ENCODE measurements around the gene CTAG1B.
"Not testable (repeated sequence)": the region's sequence is repeated elsewhere in the genome, so short reads cannot be mapped to it uniquely, and the experiment has no call there.

The CTAG1B gene

DNA sequence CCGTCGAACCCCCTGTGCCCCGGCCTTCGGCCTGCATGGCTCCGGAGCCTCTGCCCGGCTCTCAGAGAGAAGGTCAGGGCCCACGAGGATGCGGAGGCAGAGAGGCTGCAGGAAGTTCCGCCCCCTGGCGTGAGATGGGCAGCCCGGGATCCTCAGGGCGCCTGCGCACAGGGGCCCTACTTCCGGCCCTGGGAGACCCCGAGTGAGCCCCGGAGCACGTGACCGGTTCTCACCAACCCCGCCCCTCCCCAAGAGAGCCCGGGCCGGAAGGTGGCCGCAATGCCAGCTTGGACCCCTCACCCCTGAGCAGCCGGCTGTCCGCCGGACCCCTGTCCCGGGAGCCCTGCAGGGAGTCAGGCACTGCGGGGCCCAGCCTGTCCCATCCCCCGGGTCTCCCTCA, at the start of gene CTAG1B:
TSS of gene CTAG1B (minus strand) at position 101 of the 400 bp plus-strand sequence. CDS start at position 37, 64 bp downstream.
- H3K9me3 ChIP-seq (ENCODE audit: control insufficient read depth in 5 of 5, low read length in 5 of 5); H3K36me3 ChIP-seq (ENCODE audit: control insufficient read depth in 5 of 5, insufficient read depth in 5 of 5, low read length in 5 of 5); H3K9ac ChIP-seq (ENCODE audit: low read length in 5 of 5); H3K4me1 ChIP-seq (ENCODE audit: control insufficient read depth in 5 of 5, insufficient read depth in 5 of 5, low read length in 5 of 5); H3K27ac ChIP-seq (ENCODE audit: low read depth, low read length); H3K4me3 ChIP-seq (ENCODE audit: low read depth in 1 of 5, low read length in 5 of 5); H3K27me3 ChIP-seq (ENCODE audit: control insufficient read depth in 5 of 5, insufficient read depth in 4 of 5, low read length in 5 of 5): not testable (repeated sequence)

DNA sequence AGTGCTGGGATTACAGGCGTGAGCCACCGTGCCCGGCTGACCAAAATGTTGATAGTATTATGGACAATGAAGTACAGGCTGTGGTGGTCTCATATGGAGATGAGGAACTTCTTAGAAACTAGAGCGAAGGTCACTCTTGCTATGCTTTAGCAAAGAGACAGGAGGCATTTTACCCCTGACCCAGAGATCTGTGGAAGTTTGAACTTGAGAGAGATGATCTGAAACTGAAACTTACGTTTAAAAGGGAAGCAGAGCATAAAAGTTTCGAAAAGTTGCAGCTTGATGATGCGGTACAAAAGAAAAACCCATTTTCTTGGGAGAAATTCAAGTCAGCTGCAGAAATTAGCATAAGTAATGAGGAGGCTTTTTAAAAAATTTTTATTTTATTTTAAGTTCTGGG, 42.8 kb upstream of the CTAG1B start:
- Histone ChIP-seq H3K27ac (ENCODE audit: low read depth, low read length) (no peak overlapping the region), H3K36me3 (ENCODE audit: control insufficient read depth in 5 of 5, insufficient read depth in 5 of 5, low read length in 5 of 5) (no peaks in the 10 kb centered on the region), H3K9ac (ENCODE audit: low read length in 5 of 5) (no peak overlapping the region)

DNA sequence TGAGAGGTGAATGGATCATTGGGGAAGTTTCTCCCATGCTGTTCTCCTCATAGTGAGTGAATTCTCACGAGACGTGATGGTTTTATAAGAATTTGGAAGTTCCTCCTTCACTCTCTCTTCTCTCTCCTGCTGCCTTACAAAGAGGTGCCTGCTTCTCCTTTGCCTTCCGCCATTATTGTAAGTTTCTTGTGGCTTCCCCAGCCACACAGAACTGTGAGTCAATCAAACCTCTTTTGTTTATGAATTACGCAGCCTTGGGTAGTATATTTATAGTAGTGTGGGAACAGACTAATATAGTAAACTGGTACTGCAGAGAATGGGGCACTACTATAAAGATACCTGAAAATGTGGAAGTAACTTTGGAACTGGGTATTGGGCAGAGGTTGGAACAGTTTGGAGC, 42.1 kb upstream of the CTAG1B start:
- H3K4me1 ChIP-seq (ENCODE audit: control insufficient read depth in 5 of 5, insufficient read depth in 5 of 5, low read length in 5 of 5) = no peaks in the 10 kb centered on the region
- H3K36me3 ChIP-seq (ENCODE audit: control insufficient read depth in 5 of 5, insufficient read depth in 5 of 5, low read length in 5 of 5) = no peaks in the 10 kb centered on the region
- H3K27me3 ChIP-seq (ENCODE audit: control insufficient read depth in 5 of 5, insufficient read depth in 4 of 5, low read length in 5 of 5) = peaks cover 0 to 3% (median 0%) of the 10 kb centered on the region in 5 donors
- H3K9me3 ChIP-seq (ENCODE audit: control insufficient read depth in 5 of 5, low read length in 5 of 5) = peaks cover 0 to 14% (median 10%) of the 10 kb centered on the region in 5 donors
- H3K27ac ChIP-seq (ENCODE audit: low read depth, low read length) = no peak overlapping the region
- no peak overlapping the region for H3K4me3 ChIP-seq (ENCODE audit: low read depth in 1 of 5, low read length in 5 of 5)
- no peak overlapping the region for H3K9ac ChIP-seq (ENCODE audit: low read length in 5 of 5)

More for the DNA sequence above, 42.8 kb upstream of the CTAG1B start:
- Histone ChIP-seq H3K4me1 (ENCODE audit: control insufficient read depth in 5 of 5, insufficient read depth in 5 of 5, low read length in 5 of 5) (no peaks in the 10 kb centered on the region), H3K4me3 (ENCODE audit: low read depth in 1 of 5, low read length in 5 of 5) (no peak overlapping the region), H3K27me3 (ENCODE audit: control insufficient read depth in 5 of 5, insufficient read depth in 4 of 5, low read length in 5 of 5) (peaks cover 0 to 3% (median 0%) of the 10 kb centered on the region in 5 donors), H3K9me3 (ENCODE audit: control insufficient read depth in 5 of 5, low read length in 5 of 5) (peaks cover 0 to 14% (median 10%) of the 10 kb centered on the region in 5 donors)

DNA sequence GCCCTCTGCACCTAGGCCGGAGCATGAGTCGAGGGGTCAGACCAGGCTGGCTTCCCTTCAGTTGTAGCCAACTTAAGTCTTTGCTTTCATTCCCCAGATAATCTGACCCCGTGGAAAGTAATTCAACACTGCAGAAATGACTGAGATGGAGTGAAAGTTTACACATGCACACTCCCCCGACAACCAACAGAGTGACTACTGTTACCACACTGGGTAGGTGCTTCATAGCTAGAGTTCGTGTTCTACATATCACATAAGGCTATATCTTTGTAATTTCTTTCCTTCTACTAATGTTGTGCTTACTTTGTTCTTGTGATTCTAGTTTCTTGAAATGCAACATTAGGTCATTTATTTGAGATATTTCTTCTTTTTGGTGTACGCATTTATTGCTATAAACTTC, 41.5 kb upstream of the CTAG1B start:
- no peaks in the 10 kb centered on the region for H3K4me1 ChIP-seq (ENCODE audit: control insufficient read depth in 5 of 5, insufficient read depth in 5 of 5, low read length in 5 of 5)
- no peak overlapping the region for H3K9ac ChIP-seq (ENCODE audit: low read length in 5 of 5)
- no peak overlapping the region for H3K27ac ChIP-seq (ENCODE audit: low read depth, low read length)
- no peak overlapping the region for H3K4me3 ChIP-seq (ENCODE audit: low read depth in 1 of 5, low read length in 5 of 5)
- H3K9me3 ChIP-seq (ENCODE audit: control insufficient read depth in 5 of 5, low read length in 5 of 5) = peaks cover 0 to 14% (median 6%) of the 10 kb centered on the region in 5 donors
- no peaks in the 10 kb centered on the region for H3K36me3 ChIP-seq (ENCODE audit: control insufficient read depth in 5 of 5, insufficient read depth in 5 of 5, low read length in 5 of 5)
- peaks cover 0 to 3% (median 0%) of the 10 kb centered on the region in 5 donors for H3K27me3 ChIP-seq (ENCODE audit: control insufficient read depth in 5 of 5, insufficient read depth in 4 of 5, low read length in 5 of 5)

DNA sequence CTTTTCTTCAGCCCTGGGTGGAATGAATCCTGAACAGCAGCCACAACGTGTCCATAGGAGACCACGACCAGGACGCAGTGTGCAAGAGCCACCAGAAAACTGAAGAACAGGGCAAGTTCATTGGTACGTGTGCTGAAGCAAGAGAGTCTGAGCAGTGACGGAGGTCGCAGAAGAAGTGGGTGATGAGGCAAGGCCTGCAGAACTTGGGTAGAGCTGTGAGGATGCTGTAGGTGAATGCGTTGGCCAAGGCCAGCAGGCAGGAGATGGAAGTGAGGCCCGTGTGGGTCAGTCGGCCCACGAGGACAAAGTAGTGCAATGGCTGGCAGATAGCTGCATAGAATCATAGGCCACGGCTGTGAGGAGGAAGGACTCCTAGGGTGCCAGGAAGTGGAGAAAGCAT, 39.9 kb upstream of the CTAG1B start:
- no peak overlapping the region for H3K4me3 ChIP-seq (ENCODE audit: low read depth in 1 of 5, low read length in 5 of 5)
- peaks cover 0 to 9% (median 5%) of the 10 kb centered on the region in 5 donors for H3K9me3 ChIP-seq (ENCODE audit: control insufficient read depth in 5 of 5, low read length in 5 of 5)
- no peak overlapping the region for H3K9ac ChIP-seq (ENCODE audit: low read length in 5 of 5)
- no peaks in the 10 kb centered on the region for H3K36me3 ChIP-seq (ENCODE audit: control insufficient read depth in 5 of 5, insufficient read depth in 5 of 5, low read length in 5 of 5)
- no peak overlapping the region for H3K27ac ChIP-seq (ENCODE audit: low read depth, low read length)
- H3K4me1 ChIP-seq (ENCODE audit: control insufficient read depth in 5 of 5, insufficient read depth in 5 of 5, low read length in 5 of 5) = no peaks in the 10 kb centered on the region
- H3K27me3 ChIP-seq (ENCODE audit: control insufficient read depth in 5 of 5, insufficient read depth in 4 of 5, low read length in 5 of 5) = peaks cover 0 to 3% (median 0%) of the 10 kb centered on the region in 5 donors

DNA sequence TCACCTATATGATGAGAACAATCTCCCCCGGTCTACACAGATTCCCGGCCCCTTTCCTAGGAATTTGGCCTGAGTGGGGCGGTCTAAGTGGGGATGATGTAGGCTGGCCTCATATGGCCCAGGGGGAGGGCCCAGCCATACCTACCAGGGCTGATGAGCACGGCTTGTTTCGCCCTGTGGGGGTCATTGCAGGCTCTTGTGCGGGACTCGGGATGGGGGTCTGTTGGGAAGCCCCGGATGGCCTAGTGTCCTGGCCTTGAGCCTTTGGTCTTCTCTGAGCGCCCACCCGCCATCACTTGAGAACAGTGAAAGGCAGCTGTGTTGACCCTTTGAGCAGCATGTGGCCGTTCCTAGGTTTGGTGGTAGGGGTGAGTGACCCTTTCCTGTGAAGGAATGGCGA, 39.1 kb upstream of the CTAG1B start:
- peaks cover 0 to 8% (median 5%) of the 10 kb centered on the region in 5 donors for H3K9me3 ChIP-seq (ENCODE audit: control insufficient read depth in 5 of 5, low read length in 5 of 5)
- no peak overlapping the region for H3K9ac ChIP-seq (ENCODE audit: low read length in 5 of 5)
- no peaks in the 10 kb centered on the region for H3K4me1 ChIP-seq (ENCODE audit: control insufficient read depth in 5 of 5, insufficient read depth in 5 of 5, low read length in 5 of 5)
- H3K27me3 ChIP-seq (ENCODE audit: control insufficient read depth in 5 of 5, insufficient read depth in 4 of 5, low read length in 5 of 5) = peaks cover 0 to 3% (median 0%) of the 10 kb centered on the region in 5 donors
- no peak overlapping the region for H3K4me3 ChIP-seq (ENCODE audit: low read depth in 1 of 5, low read length in 5 of 5)
- H3K36me3 ChIP-seq (ENCODE audit: control insufficient read depth in 5 of 5, insufficient read depth in 5 of 5, low read length in 5 of 5) = no peaks in the 10 kb centered on the region
- no peak overlapping the region for H3K27ac ChIP-seq (ENCODE audit: low read depth, low read length)

DNA sequence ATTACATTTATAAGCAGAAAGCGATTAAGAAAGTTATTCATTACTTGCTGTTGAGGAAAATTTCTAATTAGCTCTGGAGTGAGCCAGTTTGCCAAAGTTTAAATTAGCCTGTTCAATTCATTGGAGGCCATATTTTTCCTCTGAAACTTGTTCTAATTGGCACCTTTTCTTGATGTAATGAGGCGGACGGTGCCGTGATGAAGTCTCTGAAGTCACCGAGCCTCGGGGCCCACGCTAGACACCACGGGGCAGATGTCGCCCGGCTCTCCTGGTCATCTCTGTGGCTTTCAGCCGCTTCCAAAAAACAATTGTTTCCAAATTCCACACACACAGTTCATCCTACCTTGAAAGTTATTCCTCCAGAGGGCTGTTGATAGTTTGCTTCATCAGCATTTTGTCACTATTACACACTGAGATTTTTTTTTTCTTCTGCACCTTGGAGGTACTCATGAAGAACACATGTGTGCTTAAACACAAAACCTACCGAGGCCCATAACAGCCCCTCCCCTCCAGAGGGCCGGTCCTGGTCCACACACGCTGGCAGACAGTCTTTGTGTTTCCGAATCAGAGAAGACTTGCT, 38.2 kb upstream of the CTAG1B start:
- H3K4me3 ChIP-seq (ENCODE audit: low read depth in 1 of 5, low read length in 5 of 5) = no peak overlapping the region
- no peaks in the 10 kb centered on the region for H3K36me3 ChIP-seq (ENCODE audit: control insufficient read depth in 5 of 5, insufficient read depth in 5 of 5, low read length in 5 of 5)
- no peak overlapping the region for H3K9ac ChIP-seq (ENCODE audit: low read length in 5 of 5)
- peaks cover 0 to 2% (median under 1%) of the 10 kb centered on the region in 5 donors for H3K9me3 ChIP-seq (ENCODE audit: control insufficient read depth in 5 of 5, low read length in 5 of 5)
- H3K4me1 ChIP-seq (ENCODE audit: control insufficient read depth in 5 of 5, insufficient read depth in 5 of 5, low read length in 5 of 5) = no peaks in the 10 kb centered on the region
- peaks cover 0 to 3% (median 0%) of the 10 kb centered on the region in 5 donors for H3K27me3 ChIP-seq (ENCODE audit: control insufficient read depth in 5 of 5, insufficient read depth in 4 of 5, low read length in 5 of 5)
- no peak overlapping the region for H3K27ac ChIP-seq (ENCODE audit: low read depth, low read length)

DNA sequence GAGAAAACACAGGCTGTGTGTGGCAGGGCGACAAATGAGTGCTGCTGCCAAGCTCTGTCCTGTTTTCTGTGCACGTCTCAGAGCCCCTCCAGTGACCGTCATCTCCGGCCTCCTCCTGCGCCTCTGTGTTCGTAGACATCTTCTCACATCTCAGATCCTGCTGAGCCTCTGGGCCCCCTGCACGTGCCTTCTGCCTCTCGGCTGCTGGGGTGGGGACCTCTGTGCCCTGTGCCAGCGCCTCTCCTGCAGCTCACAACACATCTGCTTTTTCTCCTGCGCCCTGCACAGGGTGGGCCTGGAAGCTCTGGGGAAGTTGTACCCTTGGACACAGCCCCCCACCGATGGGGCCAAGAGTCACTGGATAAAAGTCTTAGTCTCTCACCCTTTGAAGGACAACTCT, 36.7 kb upstream of the CTAG1B start:
- Histone ChIP-seq H3K9ac (ENCODE audit: low read length in 5 of 5) (no peak overlapping the region), H3K9me3 (ENCODE audit: control insufficient read depth in 5 of 5, low read length in 5 of 5) (peaks cover 0 to 2% (median 0%) of the 10 kb centered on the region in 5 donors), H3K4me1 (ENCODE audit: control insufficient read depth in 5 of 5, insufficient read depth in 5 of 5, low read length in 5 of 5) (no peaks in the 10 kb centered on the region), H3K4me3 (ENCODE audit: low read depth in 1 of 5, low read length in 5 of 5) (no peak overlapping the region), H3K27me3 (ENCODE audit: control insufficient read depth in 5 of 5, insufficient read depth in 4 of 5, low read length in 5 of 5) (peaks cover 0 to 4% (median 0%) of the 10 kb centered on the region in 5 donors), H3K27ac (ENCODE audit: low read depth, low read length) (no peak overlapping the region), H3K36me3 (ENCODE audit: control insufficient read depth in 5 of 5, insufficient read depth in 5 of 5, low read length in 5 of 5) (no peaks in the 10 kb centered on the region)

DNA sequence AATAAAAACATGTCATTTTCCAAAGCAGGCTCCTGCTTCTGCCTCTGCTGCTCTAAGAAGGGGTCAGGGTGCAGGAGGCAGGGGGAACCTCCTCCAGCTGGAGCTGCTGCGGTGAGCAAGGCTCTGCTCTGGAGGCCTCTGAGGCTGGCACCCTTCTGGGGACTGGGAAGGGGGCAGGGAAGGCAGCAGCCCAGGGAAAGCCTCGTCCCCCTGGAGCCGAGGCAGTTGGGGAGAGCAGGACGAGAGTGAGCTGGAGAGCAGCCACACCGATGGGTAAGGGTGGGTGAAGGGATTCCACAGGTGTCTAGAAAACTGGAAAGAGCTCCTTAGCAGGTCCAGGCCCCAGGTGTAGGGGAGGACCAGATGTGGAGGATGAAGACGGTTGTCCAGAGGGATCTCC, 36.3 kb upstream of the CTAG1B start:
- Histone ChIP-seq H3K27ac (ENCODE audit: low read depth, low read length) (no peak overlapping the region), H3K36me3 (ENCODE audit: control insufficient read depth in 5 of 5, insufficient read depth in 5 of 5, low read length in 5 of 5) (no peaks in the 10 kb centered on the region), H3K4me1 (ENCODE audit: control insufficient read depth in 5 of 5, insufficient read depth in 5 of 5, low read length in 5 of 5) (no peaks in the 10 kb centered on the region), H3K9ac (ENCODE audit: low read length in 5 of 5) (no peak overlapping the region), H3K4me3 (ENCODE audit: low read depth in 1 of 5, low read length in 5 of 5) (no peak overlapping the region), H3K9me3 (ENCODE audit: control insufficient read depth in 5 of 5, low read length in 5 of 5) (peaks cover 0 to 2% (median 0%) of the 10 kb centered on the region in 5 donors), H3K27me3 (ENCODE audit: control insufficient read depth in 5 of 5, insufficient read depth in 4 of 5, low read length in 5 of 5) (peaks cover 0 to 4% (median 0%) of the 10 kb centered on the region in 5 donors)

DNA sequence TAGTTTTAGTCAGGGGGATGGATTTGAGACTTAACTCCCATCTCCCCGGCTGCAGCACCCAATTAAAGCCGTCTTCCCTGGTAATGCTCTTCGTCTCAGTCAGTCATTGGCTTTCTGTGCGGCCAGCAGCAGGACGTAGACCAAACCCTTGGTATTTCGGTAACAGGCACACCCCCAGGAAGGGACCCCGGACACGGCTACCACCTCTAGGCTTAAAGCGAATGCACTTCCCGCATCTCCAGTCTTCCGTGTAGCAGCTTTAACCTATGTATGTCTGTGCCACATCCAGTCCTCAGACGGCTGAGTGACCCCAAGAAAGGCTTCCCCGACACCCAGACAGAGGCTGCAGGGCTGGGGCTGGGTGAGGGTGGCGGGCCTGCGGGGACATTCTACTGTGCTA, 35.8 kb upstream of the CTAG1B start:
- Histone ChIP-seq H3K4me3 (ENCODE audit: low read depth in 1 of 5, low read length in 5 of 5) (no peak overlapping the region), H3K9me3 (ENCODE audit: control insufficient read depth in 5 of 5, low read length in 5 of 5) (peaks cover 0 to 2% (median 0%) of the 10 kb centered on the region in 5 donors), H3K27me3 (ENCODE audit: control insufficient read depth in 5 of 5, insufficient read depth in 4 of 5, low read length in 5 of 5) (peaks cover 0 to 4% (median 2%) of the 10 kb centered on the region in 5 donors), H3K27ac (ENCODE audit: low read depth, low read length) (no peak overlapping the region), H3K36me3 (ENCODE audit: control insufficient read depth in 5 of 5, insufficient read depth in 5 of 5, low read length in 5 of 5) (no peaks in the 10 kb centered on the region), H3K4me1 (ENCODE audit: control insufficient read depth in 5 of 5, insufficient read depth in 5 of 5, low read length in 5 of 5) (peaks cover 0 to under 1% (median 0%) of the 10 kb centered on the region in 5 donors), H3K9ac (ENCODE audit: low read length in 5 of 5) (no peak overlapping the region)
